ENCODE results near the gene NTM.
"Not testable (repeated sequence)": the region's sequence is repeated elsewhere in the genome, so short reads cannot be mapped to it uniquely, and the experiment has no call there.

The NTM gene

GRCh38 chr11:132314911-132315455 lies 944.6 kb downstream of the NTM start:
- Histone ChIP-seq H2AFZ (no peak overlapping the region), H3K4me1 (no peaks in the 10 kb centered on the region), H3K27ac (no peak overlapping the region), H3K9me3 (ENCODE audit: control insufficient read depth, low read length) (no peaks in the 10 kb centered on the region), H3K4me3 (ENCODE audit: low read depth, low read length) (no peak overlapping the region), H3K79me2 (no peaks in the 10 kb centered on the region), H3K36me3 (ENCODE audit: control insufficient read depth, insufficient read depth, low read length) (no peaks in the 10 kb centered on the region), H3K9ac (no peak overlapping the region), H3K27me3 (ENCODE audit: control insufficient read depth, insufficient read depth, low read length) (no peaks in the 10 kb centered on the region), H3K4me2 (ENCODE audit: low read length) (no peak overlapping the region)
- TF ChIP-seq CTCF (IDR thresholded peaks at IDR 0.05): no peak

GRCh38 chr11:132315696-132316095 lies 945.3 kb downstream of the NTM start:
- no peak overlapping the region for H3K4me3 ChIP-seq (ENCODE audit: low read depth, low read length)
- TF ChIP-seq CTCF (IDR thresholded peaks at IDR 0.05): no peak
- H3K27me3 ChIP-seq (ENCODE audit: control insufficient read depth, insufficient read depth, low read length): no peaks in the 10 kb centered on the region
- H2AFZ ChIP-seq: no peak overlapping the region
- H3K4me1 ChIP-seq: no peaks in the 10 kb centered on the region
- H3K79me2 ChIP-seq: no peaks in the 10 kb centered on the region
- H3K9me3 ChIP-seq (ENCODE audit: control insufficient read depth, low read length): no peaks in the 10 kb centered on the region
- no peak overlapping the region for H3K9ac ChIP-seq
- no peak overlapping the region for H3K4me2 ChIP-seq (ENCODE audit: low read length)
- no peaks in the 10 kb centered on the region for H3K36me3 ChIP-seq (ENCODE audit: control insufficient read depth, insufficient read depth, low read length)
- no peak overlapping the region for H3K27ac ChIP-seq

GRCh38 chr11:132318421-132319157 lies 948.2 kb downstream of the NTM start:
- no peak for TF ChIP-seq CTCF (IDR thresholded peaks at IDR 0.05)
- Histone ChIP-seq H3K9me3 (ENCODE audit: control insufficient read depth, low read length) (no peaks in the 10 kb centered on the region), H3K79me2 (no peaks in the 10 kb centered on the region), H3K27me3 (ENCODE audit: control insufficient read depth, insufficient read depth, low read length) (no peaks in the 10 kb centered on the region), H3K4me3 (ENCODE audit: low read depth, low read length) (no peak overlapping the region), H3K9ac (no peak overlapping the region), H3K4me1 (no peaks in the 10 kb centered on the region), H3K36me3 (ENCODE audit: control insufficient read depth, insufficient read depth, low read length) (no peaks in the 10 kb centered on the region), H3K4me2 (ENCODE audit: low read length) (no peak overlapping the region), H3K27ac (no peak overlapping the region), H2AFZ (no peak overlapping the region)

GRCh38 chr11:132319419-132319818 lies 949.0 kb downstream of the NTM start:
- not testable (repeated sequence) for H3K4me2 ChIP-seq (ENCODE audit: low read length); H3K4me1 ChIP-seq; H3K79me2 ChIP-seq; H3K4me3 ChIP-seq (ENCODE audit: low read depth, low read length); H3K9me3 ChIP-seq (ENCODE audit: control insufficient read depth, low read length); H3K27me3 ChIP-seq (ENCODE audit: control insufficient read depth, insufficient read depth, low read length); H2AFZ ChIP-seq; H3K27ac ChIP-seq; H3K9ac ChIP-seq; H3K36me3 ChIP-seq (ENCODE audit: control insufficient read depth, insufficient read depth, low read length)

GRCh38 chr11:132330515-132330914 lies 960.1 kb downstream of the NTM start:
- H3K4me1 ChIP-seq: peaks cover 2% of the 10 kb centered on the region
- no peak overlapping the region for H3K9ac ChIP-seq
- no peak overlapping the region for H2AFZ ChIP-seq
- no peak overlapping the region for H3K4me2 ChIP-seq (ENCODE audit: low read length)
- no peaks in the 10 kb centered on the region for H3K27me3 ChIP-seq (ENCODE audit: control insufficient read depth, insufficient read depth, low read length)
- no peaks in the 10 kb centered on the region for H3K9me3 ChIP-seq (ENCODE audit: control insufficient read depth, low read length)
- H3K27ac ChIP-seq: no peak overlapping the region
- no peaks in the 10 kb centered on the region for H3K79me2 ChIP-seq
- no peak for TF ChIP-seq CTCF (IDR thresholded peaks at IDR 0.05)
- H3K4me3 ChIP-seq (ENCODE audit: low read depth, low read length): no peak overlapping the region
- H3K36me3 ChIP-seq (ENCODE audit: control insufficient read depth, insufficient read depth, low read length): no peaks in the 10 kb centered on the region

Measured in parathyroid adenoma (tissue), 2 donors.